PFSK-1 (cell line): ENCODE measurements around the gene UBE2D1.

Experiments
- FOXP2 ChIP-seq: optimal IDR thresholded peaks from 2 replicates; pipeline ENCODE3; 2011; ENCODE audit warnings: borderline replicate concordance, control low read depth, inconsistent platforms; ENCODE audit not compliant: insufficient read depth; ENCODE audit errors: extremely low read length, extremely low read depth
- POLR2AphosphoS5 ChIP-seq: IDR thresholded peaks from 2 replicates; pipeline ENCODE4 v1.6.1; 2012; ENCODE audit warnings: low read depth, mild to moderate bottlenecking, control low read depth, low read length, moderate library complexity
- REST ChIP-seq, 2 experiments: IDR thresholded peaks; 2 replicates each; pipeline versions ENCODE4 v1.6.1 to v1.8.0; 2011 to 2012; ENCODE audit warnings: low read depth in 2 of 2, low read length in 2 of 2, control low read depth in 1 of 2, inconsistent platforms in 1 of 2, mild to moderate bottlenecking in 1 of 2, moderate library complexity in 1 of 2; ENCODE audit not compliant: insufficient read depth in 1 of 2
- SIN3A ChIP-seq: IDR thresholded peaks from 2 replicates; pipeline ENCODE4 v1.6.1; 2012; ENCODE audit warnings: mild to moderate bottlenecking, low read length, moderate library complexity, borderline replicate concordance; ENCODE audit not compliant: insufficient read depth
- TAF1 ChIP-seq: IDR thresholded peaks from 2 replicates; pipeline ENCODE4 v1.6.1; 2012; ENCODE audit warnings: low read length, control low read depth, borderline replicate concordance; ENCODE audit not compliant: insufficient read depth

Gene UBE2D1

DNA sequence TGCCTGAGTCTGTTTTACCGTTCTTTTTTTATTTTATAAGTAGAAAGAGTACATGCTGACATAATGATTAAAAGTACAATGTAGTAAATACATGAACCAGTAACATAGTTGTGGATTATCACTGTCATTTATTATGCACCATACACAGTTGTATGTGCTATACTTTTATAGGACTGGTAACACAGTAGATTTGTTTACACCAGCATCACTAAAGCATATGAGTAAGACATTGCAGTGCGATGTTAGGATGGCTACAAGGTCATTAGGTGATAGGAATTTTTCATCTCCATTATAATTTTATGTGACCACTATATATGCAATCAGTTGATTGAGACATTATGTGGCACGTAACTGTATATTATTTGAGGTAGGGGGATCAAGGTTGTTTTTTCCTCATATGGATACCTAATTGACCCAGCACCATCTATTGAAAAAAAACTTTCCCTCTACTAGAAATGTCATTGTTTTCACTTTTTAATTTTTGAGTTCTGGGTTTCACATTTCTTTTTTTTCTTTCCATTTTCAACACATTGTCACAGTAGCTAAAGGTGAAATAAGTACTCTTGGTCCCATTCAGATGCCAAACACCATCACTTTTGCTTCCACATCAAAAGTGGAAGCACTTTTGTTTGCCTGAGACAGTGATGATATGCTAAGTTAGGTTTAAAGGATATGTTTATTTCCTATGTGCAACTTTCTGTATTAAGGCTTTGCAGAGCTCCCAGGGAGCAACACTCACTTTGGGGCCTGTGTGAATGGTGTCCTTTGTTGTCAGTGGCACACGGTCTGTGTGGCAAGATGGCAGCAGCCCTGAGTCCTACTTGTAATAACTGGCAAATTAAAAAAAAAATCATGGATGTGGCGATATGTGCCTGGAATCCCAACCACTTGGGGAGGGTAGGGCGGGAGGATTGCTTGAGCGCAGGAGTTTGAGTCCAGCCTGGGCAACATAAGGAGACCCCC, 17.1 kb downstream of the UBE2D1 start:
- no peak for TF ChIP-seq POLR2AphosphoS5
- no peak for TF ChIP-seq FOXP2
- TF ChIP-seq REST (IDR thresholded peaks at IDR 0.05; ENCODE audit: insufficient read depth in 1 of 2, low read depth in 2 of 2, low read length in 2 of 2) = no peak
- no peak for TF ChIP-seq SIN3A
- TF ChIP-seq TAF1 = no peak

GRCh38 chr10:58352956-58353610, 18.3 kb downstream of the UBE2D1 start:
- TF ChIP-seq POLR2AphosphoS5 = no peak
- no peak for TF ChIP-seq REST (IDR thresholded peaks at IDR 0.05; ENCODE audit: insufficient read depth in 1 of 2, low read depth in 2 of 2, low read length in 2 of 2)
- TF ChIP-seq FOXP2 = no peak
- no peak for TF ChIP-seq TAF1
- no peak for TF ChIP-seq SIN3A

DNA sequence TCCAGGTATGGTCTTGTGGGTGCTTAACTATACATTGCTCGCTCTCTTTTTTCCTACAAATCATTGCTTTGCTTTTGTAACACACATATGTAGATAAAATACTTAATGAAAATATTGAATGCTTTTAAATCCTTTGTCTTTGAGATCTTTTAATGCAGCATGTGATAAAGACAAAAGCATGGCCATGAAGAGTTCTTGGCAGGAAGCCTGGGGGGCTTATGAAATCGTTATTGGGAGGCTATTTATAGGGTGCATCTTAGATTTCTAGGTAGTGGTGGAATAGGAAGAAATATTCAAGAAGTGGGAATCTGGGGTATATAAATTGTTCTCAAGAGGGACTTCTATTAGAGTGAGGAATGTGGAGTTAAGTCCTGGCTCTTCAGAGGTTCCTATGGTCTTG, 21.9 kb downstream of the UBE2D1 start:
- TF ChIP-seq FOXP2 (no peak), TAF1 (no peak), REST (IDR thresholded peaks at IDR 0.05; ENCODE audit: insufficient read depth in 1 of 2, low read depth in 2 of 2, low read length in 2 of 2) (no peak), POLR2AphosphoS5 (no peak), SIN3A (no peak)

GRCh38 chr10:58358314-58358933, 23.6 kb downstream of the UBE2D1 start:
- TF ChIP-seq REST (IDR thresholded peaks at IDR 0.05; ENCODE audit: insufficient read depth in 1 of 2, low read depth in 2 of 2, low read length in 2 of 2) (no peak), FOXP2 (no peak), SIN3A (no peak), TAF1 (no peak), POLR2AphosphoS5 (no peak)
